IPS-11a (cell line): ENCODE measurements around the gene DEFB108B.
"Not testable (repeated sequence)": the region's sequence is repeated elsewhere in the genome, so short reads cannot be mapped to it uniquely, and the experiment has no call there.

Source experiments
- H3K4me3 ChIP-seq: one replicate; pipeline ENCODE4 v1.5.1; 2013; ENCODE audit warnings: low read depth, low read length, control low read depth

DEFB108B gene

GRCh38 chr11:71813481-71814355, 19.3 kb upstream of the DEFB108B start:
- H3K4me3 ChIP-seq = not testable (repeated sequence)

- not testable (repeated sequence) for H3K4me3 ChIP-seq
Observed at GRCh38 chr11:71821539-71821938, 11.5 kb upstream of the DEFB108B start.

- not testable (repeated sequence) for H3K4me3 ChIP-seq
Observed at GRCh38 chr11:71829247-71829646, 3.8 kb upstream of the DEFB108B start.

GRCh38 chr11:71829686-71830085, 3.3 kb upstream of the DEFB108B start:
- H3K4me3 ChIP-seq = not testable (repeated sequence)

DNA sequence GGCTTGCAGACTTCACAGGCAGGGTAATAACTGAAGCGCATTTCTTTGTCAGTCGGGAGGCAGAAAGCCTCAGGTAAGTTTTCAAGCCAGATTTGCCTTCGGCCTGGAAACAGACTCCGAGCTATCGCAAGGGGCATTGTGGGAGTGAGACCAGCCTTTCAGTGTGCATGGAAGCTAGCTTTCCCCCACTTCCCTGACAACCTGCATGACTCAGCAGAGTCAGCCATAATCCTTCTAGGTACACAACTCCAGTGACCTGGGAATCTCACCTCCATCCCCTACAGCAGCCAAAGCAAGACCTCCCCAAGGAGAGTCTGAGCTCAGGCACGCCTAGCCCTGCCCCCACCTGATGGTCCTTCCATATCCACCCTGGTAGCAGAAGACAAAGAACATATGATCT, 9.7 kb downstream of the DEFB108B start:
- not testable (repeated sequence) for H3K4me3 ChIP-seq

- not testable (repeated sequence) for H3K4me3 ChIP-seq
Observed at GRCh38 chr11:71843355-71843754, 10.4 kb downstream of the DEFB108B start.

GRCh38 chr11:71843858-71844257, 10.9 kb downstream of the DEFB108B start:
- no peak overlapping the region for H3K4me3 ChIP-seq

DNA sequence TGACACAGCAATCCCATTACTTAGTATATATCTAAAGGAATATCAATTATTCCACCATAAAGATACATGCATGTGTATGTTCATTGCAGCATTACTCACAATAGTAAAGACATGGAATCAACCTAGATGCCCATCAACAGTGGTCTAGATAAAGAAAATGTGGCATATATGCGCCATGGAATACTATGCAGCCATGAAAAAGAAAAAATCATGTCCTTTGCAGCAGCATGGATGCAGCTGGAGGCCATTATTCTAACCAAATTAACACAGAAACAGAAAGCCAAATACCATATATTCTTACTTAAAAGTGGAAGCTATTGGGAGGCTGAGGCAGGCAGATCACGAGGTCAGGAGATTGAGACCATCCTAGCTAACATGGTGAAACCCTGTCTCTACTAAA, 20.9 kb downstream of the DEFB108B start:
- not testable (repeated sequence) for H3K4me3 ChIP-seq

- not testable (repeated sequence) for H3K4me3 ChIP-seq
Observed at GRCh38 chr11:71855880-71856279, 22.9 kb downstream of the DEFB108B start.

DNA sequence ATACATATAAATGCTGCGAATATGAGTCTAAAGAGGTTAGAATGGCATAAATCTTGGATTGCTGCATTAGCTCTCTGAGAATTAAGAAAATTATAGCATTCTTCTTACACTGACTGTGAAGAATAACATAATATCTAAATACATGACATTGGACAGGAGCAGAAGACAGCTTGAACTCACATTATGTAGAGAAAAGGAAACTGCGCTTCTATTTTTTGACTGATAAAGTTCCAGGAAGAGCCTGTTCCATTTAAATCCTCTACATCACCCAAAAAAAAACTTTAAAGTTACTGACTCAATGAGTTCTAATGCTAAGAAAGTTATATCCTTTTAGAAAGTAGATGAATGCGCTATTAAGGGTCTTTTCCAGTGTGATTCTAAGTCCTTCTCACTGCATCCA, 27.8 kb downstream of the DEFB108B start:
- H3K4me3 ChIP-seq = not testable (repeated sequence)

DNA sequence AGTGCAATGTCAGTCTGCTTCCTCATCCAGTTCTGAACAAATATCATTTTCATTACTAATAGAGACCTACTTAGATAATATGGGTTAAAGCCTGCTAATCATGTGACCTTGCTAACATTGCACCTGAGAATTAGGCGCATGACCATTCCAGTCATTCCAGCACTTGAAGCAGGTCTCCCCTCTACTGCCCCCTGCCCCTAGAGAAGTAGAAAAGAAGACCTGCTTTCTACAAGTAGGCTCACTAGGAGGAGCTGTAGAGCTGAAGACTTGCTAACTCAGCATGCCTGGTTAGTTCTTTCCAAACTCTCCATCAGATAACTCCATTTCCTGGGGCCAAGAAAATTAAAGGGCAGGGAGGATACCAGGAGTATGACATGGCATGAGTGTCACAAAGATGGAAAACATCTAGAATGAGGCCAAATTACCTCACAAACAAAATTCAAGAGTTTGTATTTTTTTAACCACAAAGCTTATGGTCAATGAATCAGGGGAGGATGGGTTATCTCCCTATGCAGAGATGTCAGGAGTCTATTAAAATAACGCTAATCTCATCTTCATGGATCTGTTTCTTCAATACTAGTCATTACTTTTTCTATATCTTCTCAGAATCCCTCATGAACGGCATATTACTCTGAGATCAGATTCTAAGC, 31.1 kb downstream of the DEFB108B start:
- not testable (repeated sequence) for H3K4me3 ChIP-seq

DNA sequence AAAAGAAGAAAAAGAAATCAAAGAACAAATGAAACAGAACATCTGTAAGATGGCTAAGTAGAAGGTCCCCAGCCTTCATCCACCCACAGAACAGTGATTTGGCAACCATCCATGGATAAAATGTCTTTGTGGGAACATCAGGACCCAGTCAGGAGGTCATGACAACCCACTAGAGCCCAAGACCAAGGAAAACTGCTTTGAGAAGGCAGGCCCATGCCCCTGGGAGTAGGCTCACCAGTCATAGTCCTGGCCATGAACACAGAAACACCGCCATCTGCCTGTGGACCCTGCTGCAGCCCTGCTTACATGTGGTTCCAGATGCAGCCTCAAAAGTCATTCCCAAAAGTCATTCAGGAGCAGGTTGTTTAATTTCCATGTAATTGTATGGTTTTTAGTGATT, 34.2 kb downstream of the DEFB108B start:
- not testable (repeated sequence) for H3K4me3 ChIP-seq

DNA sequence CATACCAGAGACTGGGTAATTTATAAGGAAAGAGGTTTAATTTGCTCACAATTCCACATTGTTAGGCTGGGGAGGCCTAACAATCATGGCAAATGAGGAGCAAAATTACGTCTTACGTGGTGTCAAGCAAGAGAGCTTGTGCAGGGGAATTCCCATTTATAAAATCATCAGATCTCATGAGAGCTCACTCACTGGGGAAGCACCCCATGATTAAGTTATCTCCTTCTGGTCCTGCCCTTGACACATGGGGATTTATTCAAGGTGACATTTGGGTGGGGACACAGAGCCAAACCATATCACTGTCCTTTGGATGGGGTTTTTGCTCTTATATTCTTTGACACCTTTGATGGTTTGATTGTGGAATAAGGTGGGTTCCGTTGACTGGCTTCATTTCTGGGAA, 36.9 kb downstream of the DEFB108B start:
- H3K4me3 ChIP-seq = not testable (repeated sequence)

- H3K4me3 ChIP-seq = not testable (repeated sequence)
Observed at GRCh38 chr11:71870661-71871060, 37.7 kb downstream of the DEFB108B start.

DNA sequence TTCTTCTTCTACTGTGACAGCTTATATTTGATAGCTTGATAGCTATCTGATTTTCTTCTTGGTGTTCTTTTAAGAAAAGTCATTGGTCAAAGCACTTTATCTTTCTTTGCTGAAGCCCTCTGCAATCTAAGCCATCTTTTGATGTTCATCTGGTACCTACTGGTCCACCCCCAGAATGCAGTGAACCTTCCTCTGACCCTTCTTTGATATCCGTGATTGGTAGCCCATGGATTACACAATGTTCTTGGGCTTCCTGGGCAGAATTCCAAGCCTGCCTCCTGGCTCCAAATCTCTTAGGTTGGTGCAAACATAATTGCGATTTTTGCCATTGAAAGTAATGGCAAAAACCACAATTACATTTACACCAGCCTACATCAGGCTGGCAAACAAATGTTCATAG, 43.3 kb downstream of the DEFB108B start:
- not testable (repeated sequence) for H3K4me3 ChIP-seq

DNA sequence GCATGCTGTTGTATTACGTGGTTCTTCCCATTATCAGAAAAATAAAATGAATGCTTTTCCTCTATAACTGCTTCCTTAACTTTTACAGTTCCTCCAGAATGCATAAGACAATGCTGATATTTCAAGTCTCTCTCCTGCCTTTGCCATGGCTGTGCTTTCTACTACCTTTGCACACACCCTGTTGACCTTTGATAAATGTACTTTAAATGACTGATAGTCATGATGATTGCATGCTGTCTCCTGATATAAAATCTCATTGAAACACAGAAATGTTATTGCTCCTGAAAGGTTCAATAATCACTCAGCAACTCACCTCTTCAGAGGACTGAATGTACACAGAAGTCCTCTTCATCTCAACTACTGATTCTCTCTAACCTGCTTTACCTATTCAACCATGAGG, 45.1 kb downstream of the DEFB108B start, which contains the start of gene DEFB131B:
DEFB131B (plus strand) TSS at position 395 of the 400 bp plus-strand sequence; CDS start at position 395, 0 bp downstream.
- not testable (repeated sequence) for H3K4me3 ChIP-seq

DNA sequence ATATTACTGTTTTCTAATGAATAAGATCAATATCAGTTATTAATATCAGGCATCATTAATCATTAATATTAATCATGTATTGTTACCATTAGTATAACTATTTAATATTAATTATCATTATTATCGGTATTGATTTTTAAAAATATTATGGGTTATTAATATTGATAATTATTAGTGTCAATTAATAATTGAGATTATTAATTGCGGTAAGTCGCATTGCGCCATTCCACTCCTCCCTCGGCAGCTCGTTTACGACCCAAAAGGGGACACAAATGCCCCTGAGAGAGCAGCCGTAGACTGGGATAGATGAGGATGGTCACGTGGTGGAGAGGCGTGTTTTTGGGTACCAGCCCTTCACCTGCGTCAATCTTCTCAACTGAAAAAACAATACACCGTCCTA, 52.8 kb downstream of the DEFB108B start:
- H3K4me3 ChIP-seq = not testable (repeated sequence)
